Brain microvascular endothelial cell (primary cell): ENCODE measurements around the gene PHF24.
A peak's percentile ranks its signal among the peaks of the same experiment; 100 is the strongest.
"Not testable (repeated sequence)": the region's sequence is repeated elsewhere in the genome, so short reads cannot be mapped to it uniquely, and the experiment has no call there.

ENCODE experiments used
- DNase-seq: peaks from one replicate; pipeline ENCODE4 v3.0.0-alpha.2; 2020
- H3K27ac ChIP-seq: fragments of 250-450 bp; sonication (Bioruptor Pico); 2 replicates; pipeline ENCODE4 v1.5.1; 2020; ENCODE audit warnings: mild to moderate bottlenecking, moderate library complexity
- H3K27me3 ChIP-seq: fragments of 250-450 bp; sonication (Bioruptor Pico); replicated peaks from 2 replicates; pipeline ENCODE4 v1.5.1; 2020; ENCODE audit warnings: mild to moderate bottlenecking
- H3K36me3 ChIP-seq: fragments of 250-450 bp; sonication (Bioruptor Pico); replicated peaks from 2 replicates; pipeline ENCODE4 v1.5.1; 2020; ENCODE audit warnings: mild to moderate bottlenecking
- H3K4me3 ChIP-seq: 2 replicates; pipeline ENCODE4 v1.5.1; 2011; ENCODE audit warnings: low read depth, mild to moderate bottlenecking, control low read depth, low read length, moderate library complexity
- in situ Hi-C: cut with HindIII; loops from 2 replicates; pipeline ENCODE4 v1.10.0; 2017; ENCODE audit warnings: low sequenced_read_pairs, low pct_ligation_motif_present
- TF ChIP-seq, protein P1 (sequence below): IDR thresholded peaks from 2 replicates; pipeline ENCODE4 v1.5.1; 2011; ENCODE audit warnings: low read depth, mild to moderate bottlenecking, moderate library complexity, low read length, control low read depth, inconsistent platforms; ENCODE audit errors: missing control alignments

Gene PHF24

GRCh38 chr9:35010351-35010958, 52.4 kb downstream of the PHF24 start:
- DNase-seq: no peak
- Histone ChIP-seq H3K27me3 (no peaks in the 10 kb centered on the region), H3K36me3 (peaks cover 5% of the 10 kb centered on the region), H3K4me3 (no peak overlapping the region), H3K27ac (no peak overlapping the region)
- TF ChIP-seq, protein P1, sequence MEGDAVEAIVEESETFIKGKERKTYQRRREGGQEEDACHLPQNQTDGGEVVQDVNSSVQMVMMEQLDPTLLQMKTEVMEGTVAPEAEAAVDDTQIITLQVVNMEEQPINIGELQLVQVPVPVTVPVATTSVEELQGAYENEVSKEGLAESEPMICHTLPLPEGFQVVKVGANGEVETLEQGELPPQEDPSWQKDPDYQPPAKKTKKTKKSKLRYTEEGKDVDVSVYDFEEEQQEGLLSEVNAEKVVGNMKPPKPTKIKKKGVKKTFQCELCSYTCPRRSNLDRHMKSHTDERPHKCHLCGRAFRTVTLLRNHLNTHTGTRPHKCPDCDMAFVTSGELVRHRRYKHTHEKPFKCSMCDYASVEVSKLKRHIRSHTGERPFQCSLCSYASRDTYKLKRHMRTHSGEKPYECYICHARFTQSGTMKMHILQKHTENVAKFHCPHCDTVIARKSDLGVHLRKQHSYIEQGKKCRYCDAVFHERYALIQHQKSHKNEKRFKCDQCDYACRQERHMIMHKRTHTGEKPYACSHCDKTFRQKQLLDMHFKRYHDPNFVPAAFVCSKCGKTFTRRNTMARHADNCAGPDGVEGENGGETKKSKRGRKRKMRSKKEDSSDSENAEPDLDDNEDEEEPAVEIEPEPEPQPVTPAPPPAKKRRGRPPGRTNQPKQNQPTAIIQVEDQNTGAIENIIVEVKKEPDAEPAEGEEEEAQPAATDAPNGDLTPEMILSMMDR: no peak
- in situ Hi-C loops: no loop called here

DNA sequence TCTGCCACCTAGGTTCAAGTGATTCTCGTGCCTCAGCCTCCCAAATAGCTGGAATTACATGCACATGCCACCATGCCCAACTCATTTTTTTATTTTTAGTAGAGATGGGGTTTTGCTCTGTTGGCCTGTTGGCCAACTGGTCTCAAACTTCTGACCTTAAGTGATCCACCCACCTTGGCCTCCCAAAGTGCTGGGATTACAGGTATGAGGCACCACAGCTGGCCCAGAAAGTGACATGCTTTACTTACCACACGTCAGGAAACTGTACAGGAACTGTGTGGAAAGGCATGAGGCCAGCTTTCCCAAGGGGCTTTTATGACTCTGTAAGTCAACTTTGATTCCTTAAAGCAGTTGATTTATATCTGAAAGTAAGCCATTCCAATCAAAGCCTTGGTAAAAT, 56.4 kb downstream of the PHF24 start:
- no peak for DNase-seq
- H3K36me3 ChIP-seq: peaks cover 7% of the 10 kb centered on the region
- TF ChIP-seq, protein P1: no peak
- in situ Hi-C loops: no loop called here
- H3K27ac ChIP-seq: no peak overlapping the region
- no peak overlapping the region for H3K4me3 ChIP-seq
- no peaks in the 10 kb centered on the region for H3K27me3 ChIP-seq

GRCh38 chr9:35023443-35023842, 65.4 kb downstream of the PHF24 start:
- in situ Hi-C loops, DNase-seq: not testable (repeated sequence)

DNA sequence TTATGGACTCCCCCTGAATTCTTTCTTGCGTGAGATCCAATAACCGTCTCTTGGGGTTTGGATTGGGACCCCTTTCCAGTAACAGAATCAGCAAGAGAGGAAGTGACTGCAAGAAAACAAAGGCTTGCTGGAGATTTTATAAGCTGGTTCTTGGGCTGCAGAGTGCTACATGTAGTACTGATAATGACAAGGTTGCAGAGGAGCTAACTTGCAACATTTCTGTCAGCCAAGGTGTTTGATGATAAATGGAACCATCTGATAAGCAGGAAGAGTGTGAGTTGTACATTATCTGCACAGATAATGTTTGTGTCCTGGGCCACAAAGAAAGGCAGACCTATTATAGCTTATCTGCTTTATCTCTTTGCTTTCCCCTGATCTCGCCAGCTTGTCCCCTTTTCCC, 68.6 kb downstream of the PHF24 start:
- TF ChIP-seq, protein P1: no peak
- in situ Hi-C loops: no loop called here
- Histone ChIP-seq H3K27me3 (no peaks in the 10 kb centered on the region), H3K36me3 (no peaks in the 10 kb centered on the region), H3K27ac (peak overlapping the region; percentile 49), H3K4me3 (no peak overlapping the region)
- DNase-seq: no peak

More at GRCh38 chr9:35023443-35023842, 65.4 kb downstream of the PHF24 start:
- H3K36me3 ChIP-seq, H3K4me3 ChIP-seq, H3K27me3 ChIP-seq, H3K27ac ChIP-seq: not testable (repeated sequence)

DNA sequence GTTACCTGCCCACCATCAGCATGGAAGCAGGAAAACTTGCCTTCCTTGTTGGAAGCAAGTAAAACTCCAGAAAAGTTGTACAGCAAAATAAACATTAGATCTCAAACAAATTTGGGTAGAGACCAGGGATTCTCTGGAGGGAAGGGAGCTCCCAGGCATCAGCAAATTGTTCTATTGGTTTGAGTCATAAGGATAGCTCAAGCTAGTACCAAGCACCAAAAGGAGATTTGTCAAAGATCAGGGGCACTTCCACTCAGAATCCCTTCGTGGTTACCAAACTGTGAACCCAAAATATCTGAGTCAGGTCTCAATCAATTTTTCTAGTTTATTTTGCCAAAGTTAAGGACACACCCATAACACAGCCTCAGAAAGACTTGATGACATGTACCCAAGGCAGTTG, 69.3 kb downstream of the PHF24 start:
- H3K27ac ChIP-seq: peak overlapping the region; percentile 49
- in situ Hi-C loops: no loop called here
- no peak overlapping the region for H3K4me3 ChIP-seq
- no peak for DNase-seq
- no peaks in the 10 kb centered on the region for H3K27me3 ChIP-seq
- TF ChIP-seq, protein P1: no peak
- H3K36me3 ChIP-seq: no peaks in the 10 kb centered on the region

DNA sequence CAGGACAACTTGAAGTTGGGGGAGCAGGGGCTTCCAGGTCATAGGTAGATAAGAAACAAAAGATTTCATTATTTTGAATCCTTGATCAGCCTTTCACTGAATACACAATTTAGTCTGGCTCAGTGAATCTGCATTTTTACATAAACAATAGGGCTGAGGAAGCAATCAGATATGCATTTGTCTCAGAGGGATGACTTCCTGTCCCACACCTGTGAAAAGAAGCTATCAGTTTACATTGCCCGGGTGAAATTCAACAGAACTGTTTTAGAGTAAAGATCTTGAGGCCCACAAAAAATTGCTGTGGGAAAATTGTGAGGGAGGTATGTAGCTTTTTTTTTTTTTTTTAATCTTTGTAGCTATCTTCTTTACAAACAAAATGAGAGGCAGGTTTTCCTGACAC, 69.8 kb downstream of the PHF24 start:
- in situ Hi-C loops: no loop called here
- Histone ChIP-seq H3K27ac (no peak overlapping the region), H3K36me3 (no peaks in the 10 kb centered on the region), H3K4me3 (no peak overlapping the region), H3K27me3 (no peaks in the 10 kb centered on the region)
- TF ChIP-seq, protein P1: no peak
- DNase-seq: no peak
